DMS79 treated with DMSO at 0.1 percent for 48 hours (cell line): ENCODE results near the gene STAG1.
"Not testable (repeated sequence)": the region's sequence is repeated elsewhere in the genome, so short reads cannot be mapped to it uniquely, and the experiment has no call there.

Experiments used
- DNase-seq: peaks from one replicate; lab custom pipeline; 2025; lab: John Stamatoyannopoulos, UW

Gene STAG1

DNA sequence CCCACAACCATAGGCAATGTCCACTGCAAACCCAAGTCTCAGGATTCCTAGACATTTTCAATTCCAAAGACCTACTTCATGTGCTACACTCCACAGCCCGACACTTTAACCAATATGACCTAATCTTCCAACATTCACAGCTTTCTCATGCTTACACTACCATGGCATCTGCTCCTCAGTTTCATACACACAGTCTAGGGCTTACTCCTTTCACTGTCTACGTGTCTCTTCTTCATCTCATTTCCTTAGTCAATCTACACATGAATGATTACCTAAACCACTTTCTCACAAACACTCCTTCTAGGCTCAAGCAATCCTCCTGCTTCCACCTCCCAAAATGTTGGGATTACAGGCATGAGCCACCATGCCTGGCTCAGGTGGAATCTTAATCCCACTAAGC, 106.3 kb downstream of the STAG1 start:
- DNase-seq = no peak

DNA sequence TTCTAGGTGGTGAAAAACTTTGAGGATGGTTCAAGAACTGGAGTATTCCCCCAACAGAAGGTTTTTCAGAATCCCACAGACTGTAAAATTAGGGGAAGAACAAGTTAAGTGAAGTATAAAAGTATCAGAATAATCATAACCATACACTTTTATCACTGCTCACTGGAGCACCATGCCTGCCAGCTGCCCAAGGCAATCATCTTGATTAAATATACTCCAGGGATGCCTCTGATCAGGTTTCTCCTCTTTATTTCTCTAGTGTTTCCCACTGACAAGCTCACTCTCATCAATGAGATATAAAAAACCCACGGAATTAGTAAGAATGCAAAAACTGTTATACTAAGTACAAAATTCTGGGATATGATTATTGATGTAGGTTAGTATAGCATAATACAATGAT, 108.0 kb downstream of the STAG1 start:
- no peak for DNase-seq

DNA sequence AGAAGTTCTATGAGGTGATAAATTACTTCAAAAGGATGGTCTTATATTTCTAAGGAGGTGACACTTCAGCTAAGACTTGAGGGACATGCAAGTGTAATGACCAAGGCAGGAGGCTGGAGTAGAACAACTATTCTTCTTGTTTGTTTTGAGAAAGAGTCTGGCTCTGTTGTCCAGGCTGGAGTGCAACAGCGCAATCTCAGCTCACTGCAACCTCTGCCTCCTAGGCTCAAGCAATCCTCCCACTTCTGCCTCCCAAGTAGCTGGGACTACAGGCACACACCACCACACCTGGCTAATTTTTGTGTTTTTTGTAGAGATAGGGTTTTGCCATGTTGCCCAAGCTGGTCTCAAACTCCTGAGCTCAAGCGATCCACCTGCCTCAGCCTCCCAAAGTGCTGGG, 108.8 kb downstream of the STAG1 start:
- DNase-seq = not testable (repeated sequence)

DNA sequence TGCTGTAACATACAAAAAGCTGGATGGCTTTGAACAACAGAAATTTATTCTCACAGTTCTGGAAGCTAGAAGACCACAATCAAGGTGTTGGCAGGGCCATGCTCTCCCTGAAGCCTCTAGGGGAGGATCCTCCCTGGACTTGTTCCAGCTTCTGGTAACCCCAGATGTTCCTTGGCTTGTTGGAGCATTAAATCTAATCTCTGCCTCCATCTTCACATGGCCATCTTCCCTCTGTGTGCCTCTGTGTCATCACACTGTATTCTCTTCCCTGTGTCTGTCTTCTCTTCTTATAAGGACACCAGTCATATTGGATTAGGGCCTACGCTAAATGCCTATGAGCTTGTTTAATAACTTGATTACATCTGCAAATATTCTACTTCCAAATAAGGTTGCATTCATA, 109.5 kb downstream of the STAG1 start:
- no peak for DNase-seq

DNA sequence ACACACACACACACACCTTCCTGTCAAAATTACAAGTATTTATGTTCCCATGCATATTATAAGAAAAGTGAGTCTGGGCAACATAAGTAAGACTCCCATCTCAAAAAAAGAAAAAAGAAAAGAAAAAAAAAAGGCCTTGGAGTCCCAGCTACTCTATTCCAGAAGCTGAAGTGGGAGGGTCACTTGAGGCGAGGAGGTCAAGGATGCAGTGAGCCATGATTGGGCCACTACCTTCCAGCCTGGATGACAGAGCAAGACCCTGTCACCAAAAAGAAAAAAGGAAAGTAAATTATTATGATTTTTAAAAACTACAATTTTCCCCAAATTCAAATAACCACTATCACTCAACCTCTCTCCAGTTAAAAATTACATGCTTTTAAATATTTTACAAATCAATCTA, 113.1 kb downstream of the STAG1 start:
- DNase-seq = no peak

DNA sequence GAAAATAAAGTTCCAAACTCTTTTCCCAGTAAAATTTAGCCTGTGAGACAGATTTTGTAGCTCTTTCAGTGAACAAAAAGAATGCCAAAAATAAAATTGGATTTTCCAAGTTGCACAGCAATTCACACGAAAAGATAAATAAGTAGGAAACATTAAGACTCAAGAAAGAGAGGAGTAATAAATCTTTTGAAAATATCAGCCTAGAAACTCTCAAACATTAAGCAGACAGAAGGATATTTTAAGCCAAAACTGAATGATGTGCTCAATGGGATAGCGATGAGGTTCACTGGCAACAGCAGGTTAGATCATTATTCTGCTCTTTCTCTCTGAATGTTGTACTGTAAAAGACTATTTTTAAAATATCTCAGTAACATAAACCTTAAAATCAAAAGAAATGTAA, 115.0 kb downstream of the STAG1 start:
- DNase-seq = no peak

DNA sequence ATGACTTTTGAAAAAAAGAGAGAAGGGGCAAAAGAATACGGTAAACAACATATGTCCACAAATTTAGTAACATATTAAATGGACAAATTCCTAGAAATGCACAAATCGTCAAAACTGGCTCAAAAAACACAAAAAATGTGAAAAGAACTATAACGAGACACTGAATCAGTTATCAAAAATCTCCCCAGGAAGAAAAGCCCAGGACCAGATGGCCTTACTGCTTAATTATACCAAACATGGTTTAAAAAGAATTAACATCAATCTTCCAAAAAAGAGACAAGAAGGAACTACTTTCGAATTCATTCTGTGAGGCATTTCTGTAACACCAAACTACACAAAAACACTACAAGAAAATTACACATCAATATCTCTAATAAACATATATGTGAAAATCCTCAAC, 117.4 kb downstream of the STAG1 start:
- no peak for DNase-seq

DNA sequence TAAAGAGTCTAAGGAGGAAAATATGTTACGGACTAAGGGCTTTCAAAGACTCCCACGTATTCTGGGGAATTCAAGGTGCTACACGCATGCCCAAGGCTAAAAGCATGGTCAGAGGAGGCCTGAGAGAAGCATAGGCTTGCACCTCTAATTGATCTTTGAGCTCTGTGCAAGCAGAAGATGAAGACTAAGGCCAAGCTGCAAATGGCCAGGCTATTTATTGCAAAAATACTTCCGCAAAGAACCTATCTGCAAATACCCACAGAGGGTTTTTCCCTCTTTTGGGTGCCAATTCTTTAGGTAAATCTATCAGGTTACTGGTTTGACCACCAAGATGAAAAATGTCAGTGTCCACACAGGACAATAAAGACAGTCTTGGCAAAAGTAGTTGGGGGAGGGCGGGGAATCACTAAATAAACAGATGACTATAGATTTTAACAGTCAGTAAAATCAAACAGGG, 119.5 kb downstream of the STAG1 start:
- no peak for DNase-seq

DNA sequence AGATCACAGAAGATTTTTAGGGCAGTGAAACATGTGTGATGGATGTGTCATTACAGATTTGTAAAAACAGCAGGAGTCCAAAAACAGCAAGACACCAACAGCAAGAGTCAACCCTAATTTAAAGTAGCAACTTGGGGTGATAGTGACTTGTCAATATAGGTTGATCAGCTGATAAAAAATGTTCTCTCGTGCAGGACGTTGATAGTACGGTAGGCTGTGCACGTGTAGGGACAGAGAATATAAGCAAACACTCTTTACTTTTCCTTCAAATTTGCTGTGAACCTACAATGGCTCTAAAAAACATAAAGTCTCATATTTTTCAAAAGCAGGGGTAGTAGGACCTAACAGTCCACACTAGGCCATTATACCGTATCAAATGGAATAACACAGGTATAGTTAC, 120.8 kb downstream of the STAG1 start:
- DNase-seq = no peak

DNA sequence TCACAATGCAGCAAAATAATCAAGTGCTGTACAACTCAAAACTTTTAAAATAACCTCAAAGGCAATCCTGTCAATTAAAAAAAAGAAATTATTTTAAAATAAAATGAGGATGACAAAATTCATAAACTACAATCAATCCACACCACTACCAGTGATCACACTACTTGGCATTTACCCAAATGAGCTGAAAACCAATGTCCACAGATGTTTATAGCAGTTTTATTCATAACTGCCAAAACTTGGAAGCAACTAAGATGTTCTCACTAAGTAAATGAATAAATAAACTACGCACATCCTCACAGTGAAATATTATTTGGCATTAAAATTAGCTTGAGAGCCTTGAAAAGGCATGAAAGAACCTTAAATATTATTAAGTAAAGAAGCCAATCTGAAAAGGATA, 121.3 kb downstream of the STAG1 start:
- no peak for DNase-seq

DNA sequence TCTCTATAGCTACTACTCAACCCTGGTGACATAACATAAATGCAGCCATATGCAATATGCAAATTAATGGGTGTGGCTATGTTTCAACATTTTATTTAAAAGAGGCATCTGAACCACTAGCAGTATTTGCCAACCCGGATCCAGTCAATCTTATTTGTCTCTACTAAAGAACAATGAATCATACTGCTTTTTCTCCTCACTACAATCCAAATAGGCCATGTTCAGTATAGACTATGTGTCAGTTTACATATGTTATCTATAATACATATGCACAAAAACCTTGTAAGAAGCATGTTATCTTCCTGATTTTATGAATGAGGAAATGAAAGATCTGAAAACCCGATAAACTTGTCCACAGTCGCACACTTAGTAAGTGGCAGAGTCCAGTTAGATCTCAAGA, 125.7 kb downstream of the STAG1 start:
- no peak for DNase-seq

DNA sequence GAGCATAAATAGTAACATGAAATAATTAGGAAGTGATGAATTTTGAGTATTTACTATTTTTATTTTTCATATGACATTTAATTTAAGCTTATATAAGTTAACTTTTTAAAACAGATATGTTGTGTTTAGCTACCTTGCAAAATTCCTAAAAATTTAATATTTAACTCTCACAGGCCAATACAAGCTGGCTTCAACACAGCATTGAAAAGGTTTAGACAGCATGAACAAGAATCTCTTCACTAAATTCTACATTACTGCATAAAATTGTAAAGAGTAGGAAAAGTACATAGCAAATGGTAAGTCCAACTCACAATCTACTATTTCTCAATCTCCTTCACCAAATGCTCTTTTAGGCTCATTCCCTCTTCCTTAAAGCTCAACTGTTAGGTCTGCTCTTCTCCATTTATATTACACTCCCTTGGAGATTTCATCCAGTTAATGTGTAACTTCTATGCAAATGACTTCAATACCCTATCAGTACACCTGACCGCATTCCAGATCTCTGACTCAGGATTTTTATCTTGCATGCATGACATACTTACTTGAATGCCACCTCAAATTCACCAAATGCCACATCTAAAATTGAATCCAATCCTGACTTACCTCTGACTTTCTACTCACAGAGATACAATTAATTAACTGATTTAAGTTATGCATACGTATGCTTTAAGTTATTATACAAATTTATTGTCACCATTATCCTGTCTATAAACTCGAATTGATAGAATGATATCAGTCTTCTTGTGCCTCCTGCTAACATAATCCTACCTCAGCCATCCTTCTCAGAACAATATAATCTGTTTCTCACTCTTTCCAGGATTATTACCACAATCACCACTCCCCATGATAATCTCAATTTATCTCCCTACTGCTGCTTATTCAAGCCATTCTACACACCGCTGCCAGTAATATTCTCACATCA, 127.0 kb downstream of the STAG1 start:
- no peak for DNase-seq

DNA sequence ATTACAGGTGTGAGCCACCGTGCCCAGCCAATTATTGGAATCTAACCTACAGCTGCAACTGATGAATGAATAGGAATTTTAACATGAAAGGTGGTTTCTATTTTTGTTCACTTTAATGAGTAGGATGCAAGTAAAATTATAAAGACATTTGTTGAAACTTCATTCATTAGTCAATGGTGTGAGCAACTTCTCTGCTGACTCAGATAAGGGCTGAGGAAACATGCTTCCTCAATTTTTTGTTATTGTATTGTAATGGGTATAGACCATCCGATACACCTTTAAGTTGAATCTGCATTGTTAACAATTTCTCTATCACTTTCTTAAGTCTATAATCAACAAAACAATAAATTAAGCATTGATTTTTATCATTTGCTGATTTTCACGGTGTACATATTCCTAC, 127.8 kb downstream of the STAG1 start:
- DNase-seq = no peak

DNA sequence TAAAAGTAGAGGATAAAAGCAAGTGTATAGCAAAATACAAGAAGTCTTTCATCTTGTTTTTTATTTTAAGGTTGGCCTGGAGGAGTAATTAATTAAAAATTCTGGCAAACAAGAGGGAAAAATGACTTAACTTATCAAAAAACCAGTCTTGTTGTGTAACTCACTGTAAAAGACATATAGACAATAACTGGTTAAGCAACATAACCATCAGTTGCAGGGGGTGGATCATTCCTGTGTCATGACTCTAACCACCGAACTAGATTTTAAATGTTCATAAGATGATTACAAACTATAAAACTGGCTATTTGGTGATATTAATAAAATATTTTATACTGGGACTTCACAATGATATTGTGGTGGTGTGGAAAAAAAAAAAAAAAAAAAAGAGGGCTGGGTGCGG, 130.6 kb downstream of the STAG1 start:
- no peak for DNase-seq

DNA sequence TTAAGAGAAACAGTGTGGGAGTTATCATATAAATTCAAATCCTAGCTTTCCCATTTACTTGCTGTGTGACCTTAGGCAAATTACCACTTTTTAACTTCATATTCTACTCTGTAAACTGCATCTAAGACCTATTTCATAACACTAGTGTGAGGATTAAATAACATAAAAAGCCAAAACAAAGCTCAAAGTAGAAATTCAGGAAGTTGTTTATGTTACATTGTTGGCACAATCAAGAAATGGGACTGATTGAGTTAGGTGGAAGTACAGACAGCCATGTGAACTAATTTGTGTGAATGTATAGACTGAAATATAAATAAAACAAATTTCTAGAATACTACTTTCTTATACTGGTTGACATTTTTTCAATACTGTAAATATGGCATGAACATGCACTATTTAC, 131.7 kb downstream of the STAG1 start:
- no peak for DNase-seq

DNA sequence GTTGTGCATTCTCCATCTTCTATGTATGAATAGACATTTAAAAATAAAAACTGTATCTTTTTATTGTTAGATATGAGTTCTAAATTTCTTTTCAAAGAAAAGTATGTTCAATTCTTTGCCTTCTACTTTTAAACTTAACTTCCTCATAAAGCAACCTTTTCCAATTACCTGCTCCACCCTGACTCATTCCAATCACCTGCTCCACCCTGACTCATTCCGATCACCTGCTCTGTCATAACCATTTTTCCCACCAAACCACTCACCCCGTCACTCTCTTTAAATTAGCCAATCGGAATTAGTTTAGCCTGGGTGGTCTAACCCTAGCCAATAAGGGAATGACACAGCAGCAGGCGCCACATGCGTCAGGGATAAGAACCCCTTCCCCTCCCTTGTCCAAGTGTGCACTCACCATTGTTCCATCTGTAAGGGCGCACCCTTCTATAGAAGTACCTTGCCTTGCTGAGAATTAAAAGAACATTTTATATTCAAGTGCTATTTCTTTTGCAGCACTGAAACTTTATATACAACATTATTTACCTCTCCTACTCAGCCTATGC, 134.1 kb downstream of the STAG1 start:
- DNase-seq = not testable (repeated sequence)

DNA sequence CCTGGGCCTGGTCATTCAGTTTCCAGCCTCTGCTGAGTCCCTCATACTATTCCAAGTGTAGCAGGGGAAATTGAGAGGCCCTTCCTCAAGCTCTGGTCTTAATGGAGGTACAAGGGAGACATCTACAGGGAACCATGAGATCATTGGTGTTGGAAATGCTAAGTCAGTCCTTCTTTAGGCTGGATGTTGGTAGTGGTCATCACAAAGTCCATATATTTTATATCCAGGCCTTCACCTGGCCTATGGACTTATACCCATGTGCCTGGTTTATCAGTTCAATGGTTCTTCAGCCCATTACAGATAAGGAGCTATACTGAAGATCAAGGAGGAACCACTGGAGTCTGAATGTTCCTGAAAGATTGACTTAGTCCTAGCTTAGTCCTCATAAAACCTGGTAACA, 135.0 kb downstream of the STAG1 start:
- no peak for DNase-seq

DNA sequence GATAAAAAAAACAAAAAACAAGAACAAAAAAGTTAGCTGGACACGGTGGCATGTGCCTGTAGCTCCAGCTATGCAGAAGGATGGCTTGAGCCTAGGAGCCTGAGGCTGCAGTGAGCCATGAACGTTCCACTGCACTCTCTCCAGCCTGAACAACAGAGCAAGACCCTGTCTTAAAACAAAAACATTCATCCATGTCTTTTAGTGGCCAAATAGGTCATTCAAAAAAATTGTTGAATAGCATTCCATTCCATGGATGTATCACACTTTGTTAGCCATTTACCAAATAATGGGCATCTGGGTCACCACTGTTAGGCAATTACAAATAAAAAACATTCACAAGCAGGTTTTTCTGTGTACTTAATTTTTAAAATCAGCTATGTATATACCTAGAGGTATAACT, 139.7 kb downstream of the STAG1 start:
- DNase-seq = no peak

DNA sequence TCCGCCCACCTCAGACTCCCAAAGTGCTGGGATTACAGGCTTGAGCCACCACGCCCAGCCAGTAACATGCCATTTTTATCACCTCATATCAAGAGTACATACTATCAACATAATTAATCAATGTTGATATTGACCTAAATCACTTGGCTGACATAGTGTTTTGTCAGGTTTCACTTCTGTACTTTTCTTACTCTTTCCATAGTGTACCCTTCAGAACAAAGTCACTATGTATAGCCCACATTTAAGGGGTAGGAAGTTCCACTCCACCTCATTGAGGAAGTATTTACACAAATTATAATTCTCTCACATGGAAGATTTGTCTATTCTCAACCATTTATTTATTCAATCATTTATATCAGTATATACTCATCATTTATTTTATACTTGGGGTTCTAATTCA, 145.2 kb downstream of the STAG1 start:
- no peak for DNase-seq

DNA sequence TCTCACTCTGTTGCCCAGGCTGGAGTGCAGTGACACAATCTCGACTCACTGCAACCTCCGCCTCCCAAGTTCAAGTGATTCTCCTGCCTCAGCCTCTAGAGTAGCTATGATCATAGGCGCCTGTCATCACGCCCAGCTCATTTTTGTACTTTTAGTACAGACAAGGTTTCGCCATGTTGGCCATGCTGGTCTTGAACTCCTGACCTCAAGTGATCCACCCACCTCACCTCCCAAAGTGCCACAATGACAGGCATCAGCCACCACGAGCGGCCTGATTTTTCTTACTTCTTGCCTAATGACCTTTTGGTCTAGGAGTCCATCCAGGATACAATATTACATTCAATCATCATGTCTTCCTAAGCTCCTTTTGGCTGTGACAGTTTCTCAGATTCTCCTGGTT, 146.0 kb downstream of the STAG1 start:
- DNase-seq = not testable (repeated sequence)

DNA sequence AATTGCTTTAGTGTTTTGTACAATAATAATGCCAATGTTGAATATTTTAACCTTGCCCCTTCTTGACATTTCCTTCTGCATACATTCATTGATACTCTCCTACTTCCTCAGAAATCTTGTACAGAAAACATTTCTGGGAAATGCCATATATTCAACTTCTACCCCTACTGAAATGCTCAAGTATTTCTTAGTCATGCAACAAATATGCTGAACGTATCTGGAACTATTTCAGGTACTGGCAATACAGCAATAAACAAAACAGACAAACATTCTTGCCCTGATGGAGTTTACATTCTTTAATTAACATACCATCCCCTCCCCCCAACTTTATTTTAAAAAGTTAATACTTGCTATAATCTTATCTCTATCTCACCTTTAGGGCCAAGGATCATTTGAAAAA, 147.2 kb downstream of the STAG1 start:
- DNase-seq = no peak

DNA sequence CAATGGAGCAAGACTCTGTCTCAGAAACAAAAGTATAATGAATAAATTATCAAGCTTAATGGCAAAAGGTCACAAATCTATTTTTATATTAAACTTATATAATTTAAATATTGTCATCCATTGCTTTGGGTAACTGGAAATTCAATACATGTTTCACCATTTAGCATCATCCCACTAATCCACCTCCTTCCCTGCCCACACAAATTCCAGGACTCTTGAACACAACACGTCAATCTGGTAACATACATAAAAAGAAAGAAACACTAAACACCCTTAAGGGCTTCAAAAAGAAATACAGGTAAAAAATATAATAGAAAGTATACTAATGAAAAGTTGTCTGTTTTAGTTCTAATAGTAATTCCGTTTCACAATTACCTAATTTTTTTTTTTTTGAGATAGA, 149.4 kb downstream of the STAG1 start:
- no peak for DNase-seq

DNA sequence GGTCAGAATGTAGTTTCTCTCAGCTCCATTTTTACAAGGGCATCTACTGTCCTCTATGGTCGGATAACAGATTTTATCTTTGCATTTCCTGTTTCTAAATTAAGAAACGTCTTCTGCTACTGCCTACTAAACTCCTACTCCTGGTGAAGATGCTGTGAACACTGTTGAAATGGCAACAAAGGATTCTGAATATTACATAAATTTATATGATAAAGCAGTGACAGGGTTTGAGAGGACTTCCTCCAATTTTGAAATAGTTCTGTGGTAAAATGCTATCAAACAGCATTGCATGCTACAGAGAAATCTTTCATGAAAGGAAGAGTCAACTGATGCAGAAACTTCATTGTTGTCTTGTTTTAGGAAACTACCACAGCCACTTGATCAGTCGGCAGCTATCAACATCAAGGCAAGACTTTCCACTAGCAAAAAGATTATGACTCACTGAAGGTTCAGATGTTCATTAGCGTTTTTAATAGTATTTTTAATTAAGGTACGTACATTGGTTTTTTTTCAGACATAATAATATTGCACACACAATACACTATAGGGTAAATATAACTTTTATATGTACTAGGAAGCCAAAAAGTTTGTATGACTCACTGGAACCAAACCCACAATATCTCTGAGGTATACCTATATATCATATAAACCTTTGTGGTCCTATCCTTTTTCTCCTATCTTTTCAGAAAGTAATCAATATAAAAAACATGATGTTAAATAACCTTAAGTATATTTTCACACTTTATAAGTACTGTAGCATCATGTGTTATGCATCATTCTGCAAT, 156.1 kb downstream of the STAG1 start:
- DNase-seq = no peak
